C1 segment of cervical spinal cord (tissue), 14 donors: ENCODE results near the gene ZBTB42.
A peak's percentile ranks its signal among the peaks of the same experiment; 100 is the strongest.

Experiments used
- DNase-seq, 14 donors: peaks; one replicate each; lab custom pipeline; 2025; lab: John Stamatoyannopoulos, UW

Gene ZBTB42

DNA sequence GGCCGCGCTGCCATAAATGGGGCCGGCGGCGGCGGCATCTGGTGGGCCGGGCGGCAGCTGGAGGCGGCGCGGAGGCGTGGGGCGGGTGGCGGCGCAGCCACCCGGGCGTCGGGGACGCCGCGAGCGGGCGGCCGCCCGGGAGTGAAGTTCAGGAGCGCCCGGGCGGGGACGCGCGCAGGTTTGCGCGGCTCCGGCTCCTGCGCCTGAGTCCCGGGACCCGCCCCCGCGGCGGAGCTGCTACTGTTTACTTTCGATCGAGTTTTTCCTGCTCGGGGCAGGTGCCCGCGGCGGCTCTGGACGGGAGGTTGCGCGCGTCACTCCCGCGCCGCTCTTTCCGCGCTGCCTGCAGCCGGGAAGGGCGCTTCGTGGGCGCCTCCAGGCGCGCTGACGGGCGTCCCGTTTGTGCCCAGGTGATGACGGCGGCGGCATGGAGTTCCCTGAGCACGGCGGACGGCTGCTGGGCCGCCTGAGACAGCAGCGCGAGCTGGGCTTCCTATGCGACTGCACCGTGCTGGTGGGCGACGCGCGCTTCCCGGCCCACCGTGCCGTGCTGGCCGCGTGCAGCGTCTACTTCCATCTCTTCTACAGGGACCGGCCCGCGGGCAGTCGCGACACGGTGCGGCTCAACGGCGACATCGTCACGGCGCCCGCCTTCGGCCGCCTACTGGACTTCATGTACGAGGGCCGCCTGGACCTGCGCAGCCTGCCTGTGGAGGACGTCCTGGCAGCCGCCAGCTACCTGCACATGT lies at the start of gene ZBTB42:
Gene ZBTB42 (plus strand): TSS at position 331 of the 749 bp plus-strand sequence. CDS start 97 bp downstream, at position 428.
- DNase-seq, result no peak

DNA sequence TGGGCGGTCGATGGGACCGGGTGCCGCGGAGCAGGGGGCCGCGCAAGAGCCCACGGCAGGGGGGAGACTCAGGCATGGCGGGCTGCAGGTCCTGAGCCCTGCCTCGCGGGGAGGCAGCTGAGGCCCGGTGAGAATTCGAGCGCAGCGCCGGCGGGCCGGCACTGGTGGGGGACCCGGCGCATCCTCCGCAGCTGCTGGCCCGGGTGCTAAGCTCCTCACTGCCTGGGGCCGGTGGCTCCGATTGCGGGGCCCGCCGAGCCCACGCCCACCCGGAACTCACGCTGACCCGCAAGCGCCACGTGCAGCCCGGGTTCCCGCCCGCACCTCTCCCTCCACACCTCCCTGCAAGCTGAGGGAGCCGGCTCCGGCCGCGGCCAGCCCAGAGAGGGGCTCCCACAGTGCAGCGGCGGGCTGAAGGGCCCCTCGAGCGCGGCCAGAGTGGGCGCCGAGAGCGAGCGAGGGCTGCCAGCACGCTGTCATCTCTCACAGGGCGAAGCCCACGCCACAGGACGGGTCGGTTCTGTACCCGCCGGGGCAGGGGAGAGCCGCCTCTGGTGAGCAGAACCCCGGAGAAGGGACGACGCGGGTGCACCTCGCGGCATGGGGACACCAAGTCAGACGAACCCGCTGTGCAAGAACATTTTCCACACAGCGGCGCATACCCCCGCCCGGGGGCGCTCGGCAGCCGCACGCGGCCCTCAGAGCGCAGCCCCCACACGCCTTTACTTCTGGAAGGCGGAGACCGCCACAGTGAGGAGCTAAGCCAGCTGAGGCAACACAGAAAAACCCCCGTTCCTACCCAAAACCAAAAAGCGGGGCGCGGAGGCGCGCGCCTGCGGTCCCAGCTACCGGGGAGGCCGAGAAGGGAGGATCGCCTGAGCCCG lies 49.1 kb upstream of the ZBTB42 start:
- DNase-seq, result no peak

DNA sequence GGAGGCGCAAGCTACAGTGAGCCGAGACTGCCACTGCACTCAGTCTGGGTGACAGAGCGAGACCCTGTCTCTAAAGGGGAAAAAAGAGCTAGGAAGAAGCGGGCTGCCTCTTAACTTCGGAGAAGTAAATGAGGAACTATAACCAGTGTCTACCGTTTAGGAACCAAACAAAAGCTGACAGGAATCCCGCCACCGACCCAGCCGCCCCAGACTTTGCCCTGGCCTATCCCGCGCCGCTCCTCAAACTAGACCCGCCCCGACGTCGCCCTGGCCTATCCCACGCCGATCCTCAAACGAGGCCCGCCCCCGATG lies 48.5 kb upstream of the ZBTB42 start:
- no peak for DNase-seq

DNA sequence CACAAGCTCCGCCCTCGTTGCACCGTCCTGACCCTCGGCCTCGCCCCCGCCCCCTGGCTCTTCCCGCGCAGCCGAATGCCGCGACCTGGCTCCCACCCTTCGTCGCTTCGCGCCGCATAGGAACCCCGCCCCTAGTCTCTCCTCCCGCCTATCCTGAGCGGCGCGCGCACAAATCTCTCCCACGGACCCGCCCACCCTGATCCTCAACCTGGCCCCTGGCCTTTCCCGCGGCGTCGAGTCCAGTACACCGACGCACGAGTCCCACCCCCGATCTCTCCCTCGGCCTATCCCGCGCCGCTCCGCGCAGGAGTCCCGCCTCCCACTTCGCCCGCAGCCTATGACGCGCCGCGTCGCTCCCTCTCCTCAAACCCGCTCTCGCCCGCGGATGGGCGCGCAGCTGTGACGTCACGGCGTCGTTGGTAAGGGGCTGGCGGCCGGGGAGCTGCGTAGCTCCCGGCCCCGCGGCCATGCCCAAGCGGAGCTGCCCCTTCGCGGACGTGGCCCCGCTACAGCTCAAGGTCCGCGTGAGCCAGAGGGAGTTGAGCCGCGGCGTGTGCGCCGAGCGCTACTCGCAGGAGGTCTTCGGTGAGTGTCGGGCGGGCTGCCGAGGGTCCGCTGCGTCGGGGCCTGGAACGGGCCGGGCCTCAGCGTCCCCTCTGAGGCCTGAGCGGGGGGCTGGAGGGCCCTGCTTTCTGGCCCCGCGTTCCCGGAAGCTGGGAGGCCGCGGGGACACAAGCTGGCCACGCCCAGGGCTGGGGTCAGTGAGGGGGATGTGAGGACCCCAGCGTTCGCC lies 48.0 kb upstream of the ZBTB42 start, which contains the start of gene SIVA1:
Gene SIVA1 (plus strand): TSS at position 413 of the 793 bp plus-strand sequence. CDS start 55 bp downstream, at position 468.
- peak; percentile 87 to 100 (median 99) for DNase-seq

DNA sequence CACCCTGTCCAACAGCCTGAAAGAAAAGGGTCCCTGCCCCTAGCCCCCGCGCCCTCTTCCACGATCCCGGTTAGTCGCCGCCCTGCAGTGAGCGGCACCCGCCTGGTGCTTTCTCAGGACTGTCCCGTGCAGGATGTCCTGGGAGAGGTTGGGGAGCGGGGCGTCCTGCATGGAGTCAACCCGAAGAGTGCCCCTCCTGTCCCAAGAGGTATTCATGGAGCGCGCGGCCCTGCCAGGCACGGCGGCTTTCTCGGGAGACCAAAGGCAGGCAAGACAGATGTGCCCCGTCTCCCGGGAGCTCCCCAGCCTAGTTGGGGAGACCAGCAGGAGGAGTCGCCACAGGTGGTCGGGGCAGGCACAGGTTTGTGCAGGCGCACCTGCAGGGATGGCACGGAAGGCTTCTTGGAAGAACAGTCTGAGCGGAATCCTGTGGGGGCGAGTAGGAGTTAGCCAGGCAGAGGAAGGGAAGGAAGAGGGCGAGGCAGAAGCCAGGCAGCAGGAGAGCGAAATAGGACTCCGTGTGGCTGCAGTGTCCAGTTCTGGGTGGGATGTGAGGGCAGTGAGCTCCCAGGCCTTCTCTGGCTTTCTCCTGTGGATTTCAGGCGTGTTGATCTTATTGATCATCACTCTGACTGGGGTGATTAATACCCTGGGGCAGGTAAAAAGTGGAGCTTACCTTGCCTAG lies 47.2 kb upstream of the ZBTB42 start:
- no peak for DNase-seq

DNA sequence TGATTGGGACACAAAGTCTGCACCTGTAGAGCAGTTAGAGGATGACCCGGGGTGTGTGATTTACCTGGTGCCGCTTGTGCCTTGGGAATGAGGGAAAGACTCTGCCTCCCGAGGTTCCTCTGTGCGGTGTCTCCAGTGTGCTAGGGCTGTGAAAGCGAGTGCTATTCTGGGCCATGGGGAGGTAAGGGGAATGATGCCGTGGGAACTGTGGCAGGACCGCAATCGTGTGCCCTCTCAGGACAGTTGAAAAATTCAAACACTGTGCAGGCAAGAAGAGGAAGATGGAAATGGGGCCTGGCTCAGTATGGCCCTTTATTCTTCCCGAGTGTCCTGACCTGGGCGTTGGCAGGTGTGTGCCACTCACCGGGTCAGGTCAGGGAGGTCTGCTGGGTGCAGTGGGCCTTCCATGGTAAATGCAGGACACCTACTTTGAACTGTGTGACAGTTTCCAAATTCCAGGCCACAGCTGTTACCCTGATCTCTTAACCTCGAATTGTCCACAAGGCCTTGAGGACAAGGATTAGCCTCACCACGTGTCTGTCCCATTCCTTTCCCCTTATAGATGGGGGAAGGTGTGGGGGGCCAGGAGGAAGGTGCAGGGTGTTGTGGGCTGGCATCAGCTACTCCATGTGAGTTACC lies 46.6 kb upstream of the ZBTB42 start:
- DNase-seq, result no peak

DNA sequence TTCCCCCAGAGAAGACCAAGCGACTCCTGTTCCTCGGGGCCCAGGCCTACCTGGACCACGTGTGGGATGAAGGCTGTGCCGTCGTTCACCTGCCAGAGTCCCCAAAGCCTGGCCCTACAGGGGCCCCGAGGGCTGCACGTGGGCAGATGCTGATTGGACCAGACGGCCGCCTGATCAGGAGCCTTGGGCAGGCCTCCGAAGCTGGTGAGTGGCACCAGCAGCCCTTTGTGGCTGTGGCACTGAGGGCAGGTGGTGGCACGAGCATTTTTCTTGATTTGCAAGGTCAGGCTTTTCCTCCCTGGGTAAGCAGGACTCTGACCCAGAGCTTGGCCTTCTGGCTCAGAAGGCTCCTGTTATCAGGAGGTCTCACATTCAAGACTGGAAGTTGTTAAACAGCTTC lies 45.3 kb upstream of the ZBTB42 start:
- DNase-seq, result no peak

DNA sequence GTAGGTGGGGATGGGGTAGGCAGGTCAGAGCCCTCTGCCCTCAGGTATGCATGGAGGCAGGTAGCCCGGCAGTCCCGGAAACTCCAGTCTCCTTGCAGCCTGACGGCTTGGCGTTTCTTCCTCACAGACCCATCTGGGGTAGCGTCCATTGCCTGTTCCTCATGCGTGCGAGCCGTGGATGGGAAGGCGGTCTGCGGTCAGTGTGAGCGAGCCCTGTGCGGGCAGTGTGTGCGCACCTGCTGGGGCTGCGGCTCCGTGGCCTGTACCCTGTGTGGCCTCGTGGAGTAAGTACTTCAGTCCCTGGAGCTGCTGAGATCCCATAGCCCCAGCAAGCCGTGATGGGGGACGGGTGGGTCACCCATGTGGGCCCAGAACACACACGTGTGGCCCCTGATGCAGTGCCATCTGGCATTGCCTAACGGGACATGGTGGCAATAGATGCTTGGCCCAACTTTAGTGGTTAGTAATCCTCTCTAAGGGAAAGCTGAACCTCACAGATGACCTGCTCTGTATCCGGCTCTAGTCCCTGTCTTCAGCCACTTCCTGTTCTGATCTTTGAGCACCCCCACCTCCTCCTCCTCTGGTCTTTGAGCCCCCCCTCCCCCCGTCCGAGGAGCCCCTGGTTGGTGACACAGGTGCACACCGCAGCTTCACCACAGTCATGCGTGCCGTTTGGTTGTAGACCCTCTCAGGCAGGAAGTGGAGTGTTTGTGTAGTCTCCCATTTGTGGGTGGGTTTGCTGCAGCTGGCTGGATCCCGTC lies 44.2 kb upstream of the ZBTB42 start:
- DNase-seq, result no peak

DNA sequence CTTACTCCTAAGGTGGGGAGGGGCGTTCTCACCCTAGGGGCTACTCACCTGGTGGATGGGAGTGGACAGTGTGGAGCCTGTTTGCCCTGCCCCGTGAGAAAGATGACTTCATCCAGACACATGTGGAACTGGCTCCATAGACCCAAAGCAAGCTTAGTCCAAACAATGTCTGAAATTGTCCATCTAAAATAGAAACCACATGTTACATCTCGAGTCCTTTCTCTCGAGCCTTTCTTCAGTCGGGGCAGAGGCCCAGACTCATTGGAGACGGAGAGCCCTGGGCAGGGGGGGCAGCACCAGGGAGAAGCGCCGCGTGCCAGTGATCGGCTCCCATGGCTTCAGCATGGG lies 43.7 kb upstream of the ZBTB42 start:
- no peak for DNase-seq

DNA sequence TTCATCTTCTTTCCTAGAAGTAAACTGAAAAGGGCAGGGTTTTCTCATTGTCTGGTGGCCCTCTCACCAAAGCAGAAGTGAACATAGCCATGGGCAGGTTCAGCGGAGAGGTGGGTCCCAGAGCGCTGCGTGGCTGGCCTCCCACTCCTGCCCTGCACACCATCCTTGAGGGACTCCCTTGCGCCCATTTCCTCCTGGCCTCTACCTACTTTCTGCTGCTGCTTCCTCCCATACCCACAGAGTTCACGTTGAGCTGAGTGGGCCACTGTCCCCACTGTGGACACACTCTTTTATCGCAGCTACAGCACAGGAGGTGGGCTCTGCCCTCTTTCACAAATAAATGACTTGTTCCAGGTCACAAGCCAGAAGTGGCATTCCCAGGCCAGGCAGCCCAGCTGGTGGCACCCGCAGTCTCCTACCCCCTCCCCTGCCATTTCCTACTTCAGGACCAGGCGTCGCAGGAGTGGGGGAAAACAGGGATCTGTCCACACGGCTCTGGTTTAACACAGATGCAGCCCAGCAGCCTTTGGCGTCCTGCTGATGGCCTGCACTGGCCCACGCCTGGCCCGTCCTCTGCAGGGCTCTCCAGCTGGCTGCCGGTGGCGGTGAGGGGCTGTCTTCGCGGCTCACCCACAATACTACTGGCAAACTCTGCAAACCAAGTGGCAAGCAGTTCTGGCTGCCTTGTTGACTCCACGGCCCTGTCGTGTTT lies 43.1 kb upstream of the ZBTB42 start:
- no peak for DNase-seq

DNA sequence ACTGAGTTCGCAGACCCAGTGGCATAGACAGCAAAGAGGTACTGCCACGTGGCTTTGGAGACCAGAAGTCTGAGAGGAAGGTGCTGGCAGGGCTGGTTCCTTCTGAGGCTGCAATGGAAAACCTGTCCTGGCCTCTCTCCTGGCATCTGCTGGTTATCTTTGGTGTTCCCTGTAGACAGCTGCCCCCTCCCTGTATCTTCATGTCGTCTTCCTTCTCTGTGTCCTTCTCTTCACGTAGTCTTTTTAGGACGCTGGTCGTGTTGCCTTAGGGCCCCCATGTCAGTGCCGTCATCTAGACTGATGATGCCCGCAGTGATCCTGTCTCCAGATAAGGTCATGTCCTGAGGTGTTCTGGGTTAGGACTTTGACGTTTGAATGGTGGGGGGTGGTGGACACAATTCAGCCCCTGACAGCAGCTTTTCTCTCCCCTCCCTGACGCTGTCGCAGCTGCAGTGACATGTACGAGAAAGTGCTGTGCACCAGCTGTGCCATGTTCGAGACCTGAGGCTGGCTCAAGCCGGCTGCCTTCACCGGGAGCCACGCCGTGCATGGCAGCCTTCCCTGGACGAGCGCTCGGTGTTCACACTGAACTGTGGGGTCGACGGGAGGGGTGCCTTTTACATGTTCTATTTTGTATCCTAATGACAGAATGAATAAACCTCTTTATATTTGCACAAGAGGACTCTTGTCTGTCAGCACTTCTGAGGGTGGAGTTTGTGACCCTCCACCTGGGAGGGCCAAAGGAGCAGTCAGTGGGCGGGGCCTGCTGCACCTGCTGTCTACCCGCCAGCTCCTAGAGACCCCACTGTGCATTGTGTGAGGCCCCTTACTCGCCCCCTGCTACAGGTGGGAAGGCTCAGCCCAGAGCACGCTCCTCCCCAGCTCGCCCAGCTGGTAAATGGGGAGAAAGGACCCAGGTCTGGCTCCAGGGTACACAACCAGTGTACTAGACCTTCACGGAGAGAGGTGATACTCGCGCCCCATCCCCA lies 41.6 kb upstream of the ZBTB42 start:
- DNase-seq, result no peak

DNA sequence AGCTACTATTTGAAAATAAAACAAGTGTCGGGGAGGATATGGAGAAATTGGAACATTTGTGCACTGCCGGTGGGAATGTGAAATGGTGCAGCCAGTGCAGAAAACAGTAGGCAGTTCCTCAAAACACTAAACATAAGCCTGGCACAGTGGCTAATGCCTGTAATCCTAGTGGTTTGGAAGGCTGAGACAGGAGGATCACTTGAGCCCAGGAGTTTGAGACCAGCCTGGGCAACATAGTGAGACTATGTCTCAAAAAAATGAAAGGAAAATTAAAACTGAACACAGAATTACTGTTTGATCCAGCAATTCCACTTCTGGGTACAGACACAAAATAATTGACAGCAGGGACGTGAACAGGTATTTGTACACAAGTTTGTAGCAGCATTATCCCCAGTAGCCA lies 35.4 kb upstream of the ZBTB42 start:
- no peak for DNase-seq

DNA sequence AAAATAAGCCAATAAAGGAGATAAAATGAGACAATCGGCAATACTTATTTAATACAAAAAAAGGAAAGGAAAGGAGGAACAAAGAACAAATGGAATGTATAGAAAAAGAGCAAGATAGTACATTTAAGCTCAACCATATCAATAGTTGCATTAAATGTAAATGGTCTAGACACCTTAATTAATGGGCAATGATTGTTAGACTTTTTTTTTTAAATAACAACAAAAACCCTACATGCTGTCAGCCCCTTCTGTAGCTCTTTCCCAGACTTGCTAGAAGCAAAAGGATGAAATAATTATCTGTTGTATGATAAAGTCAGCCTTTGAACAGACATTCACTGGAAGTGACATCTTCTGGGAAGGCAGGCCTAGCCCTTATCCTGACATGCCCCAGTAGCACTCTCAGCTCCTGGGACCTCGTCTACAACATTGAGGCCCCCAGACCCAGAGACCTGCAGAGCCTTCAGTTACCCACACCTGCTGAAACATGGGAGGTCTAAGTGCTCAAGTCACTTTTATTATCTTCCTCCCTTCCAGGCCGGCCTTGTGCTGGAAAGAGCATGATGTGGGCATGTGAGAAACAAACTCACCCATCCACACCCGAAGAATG lies 34.5 kb upstream of the ZBTB42 start:
- no peak for DNase-seq

DNA sequence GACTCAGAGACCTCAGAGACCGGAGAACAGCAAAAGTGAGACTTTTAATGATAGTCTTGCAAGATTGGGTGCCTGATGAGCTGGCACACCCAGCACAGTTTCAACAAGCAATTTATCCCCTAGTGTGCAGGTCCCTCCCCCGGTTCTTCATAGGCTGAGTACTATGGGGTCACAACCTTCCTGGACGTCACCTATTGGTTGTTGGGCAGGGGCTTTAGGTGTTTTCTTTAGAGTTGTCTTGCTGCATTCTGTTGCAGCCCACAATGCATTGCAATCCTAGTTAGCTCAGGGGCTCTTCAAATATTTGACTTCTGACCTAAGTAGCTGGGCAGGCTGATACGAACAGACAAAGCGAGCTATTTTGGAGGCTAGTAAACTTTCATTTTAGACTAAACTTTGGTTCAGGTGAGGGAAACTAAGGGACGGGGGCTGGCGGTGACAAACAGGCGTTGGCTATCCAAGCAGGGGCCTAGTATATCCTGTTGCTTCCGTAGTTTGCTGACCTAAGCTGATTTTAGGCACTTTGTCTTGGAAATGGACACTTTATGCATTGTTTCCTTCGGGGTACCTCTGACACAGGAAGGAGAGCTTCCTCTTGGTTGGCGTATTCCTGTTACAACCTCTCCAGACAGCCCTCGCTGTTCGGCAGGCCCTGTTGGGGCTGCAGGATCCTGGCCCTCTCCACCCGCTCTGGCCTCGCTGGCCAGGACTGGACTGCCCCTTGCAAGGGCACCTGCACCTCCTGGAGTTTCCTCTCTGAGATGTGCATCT lies 33.9 kb upstream of the ZBTB42 start:
- no peak for DNase-seq

DNA sequence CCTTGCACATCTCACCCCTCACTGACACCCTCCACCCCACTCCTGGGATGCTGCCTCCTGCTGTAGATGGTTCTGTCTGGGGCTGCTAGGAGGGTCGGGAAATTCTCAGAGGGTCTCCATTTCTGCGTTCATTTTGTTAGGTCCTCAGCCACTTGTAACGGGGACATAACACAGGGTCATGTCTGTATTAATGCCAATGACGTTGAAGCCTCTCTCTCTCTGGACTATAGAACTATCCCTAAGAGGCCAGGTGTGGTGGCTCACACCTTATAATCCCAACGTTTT lies 33.3 kb upstream of the ZBTB42 start:
- DNase-seq, result no peak

DNA sequence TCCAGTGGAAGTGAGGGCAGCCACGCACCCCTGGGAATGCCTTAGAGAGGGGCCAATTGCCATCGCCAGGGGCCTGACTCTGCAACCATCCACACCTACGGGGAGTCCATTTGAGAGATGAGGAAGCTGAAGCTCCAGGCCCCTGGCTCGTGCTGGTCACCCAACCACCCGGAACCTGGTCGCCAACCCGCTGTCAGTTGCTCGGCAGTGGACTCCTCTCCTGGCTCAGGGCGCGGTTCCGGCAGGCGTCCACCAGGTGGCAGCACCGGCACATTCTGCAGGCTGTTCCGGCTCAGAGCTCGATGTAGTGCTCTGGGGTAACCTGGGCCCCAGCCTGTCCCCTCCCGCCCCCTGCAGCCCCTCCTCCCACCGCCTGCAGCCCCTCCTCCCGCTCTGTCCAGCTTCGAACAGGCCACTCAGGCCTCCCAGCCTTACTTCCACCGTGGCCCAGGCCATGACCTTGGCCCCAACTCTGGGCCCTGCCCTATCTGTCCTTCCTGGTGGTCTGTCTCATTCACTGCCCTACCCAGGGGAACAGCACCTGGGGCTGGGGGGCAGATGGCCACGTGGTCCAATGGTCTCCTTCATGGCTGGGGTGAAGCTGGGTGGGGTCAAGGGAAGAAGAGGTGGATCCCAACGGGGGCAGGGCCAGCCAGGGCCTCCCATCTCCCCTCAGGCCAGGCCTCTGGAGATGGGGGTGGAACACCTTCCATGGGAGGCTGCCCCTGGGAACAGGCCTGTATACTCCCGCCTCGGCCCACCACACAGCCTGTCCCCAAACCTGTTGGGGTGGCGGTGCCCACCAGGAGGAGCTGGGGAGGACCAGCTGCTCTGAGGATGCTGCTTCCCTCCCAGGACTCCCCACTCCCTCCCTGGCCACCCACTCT lies 32.2 kb upstream of the ZBTB42 start:
- DNase-seq, result peak; percentile 20 to 89 (median 70)
